B cell (primary cell): Measurements from ENCODE around the gene SHC2. TPM values are rescaled to one million over a fixed set of nuclear protein-coding genes. Genes with fewer than 3 reads are reported as not detected.
A peak's percentile ranks its signal among the peaks of the same experiment; 100 is the strongest.

Experiments
- ATAC-seq: fragments of 200-7000 bp; cut with Tn5 transposase; one replicate; pipeline ENCODE4 v1.10.0; 2021; ENCODE audit warnings: low read depth, mild to moderate bottlenecking, moderate number of reproducible peaks, moderate library complexity
- CTCF ChIA-PET: fragments of 350-600 bp; sonication (Branson Sonifier 250); formaldehyde crosslinking; loops from one replicate; lab custom pipeline; 2021; ENCODE audit warnings: antibody characterized with exemption, inconsistent platforms; lab: Charles Lee
- POLR2A ChIA-PET: fragments of 350-600 bp; sonication (Branson Sonifier 250); formaldehyde crosslinking; loops from one replicate; lab custom pipeline; 2021; ENCODE audit warnings: antibody characterized with exemption; lab: Charles Lee
- DNase-seq: peaks from one replicate; pipeline ENCODE4 v3.0.0; 2013
- H2AFZ ChIP-seq: 2 replicates; pipeline ENCODE4 v1.6.1; 2012; ENCODE audit warnings: mild to moderate bottlenecking, low read depth, low read length; ENCODE audit not compliant: insufficient read depth, poor library complexity, severe bottlenecking
- H3K27ac ChIP-seq, 2 donors: 1 replicate in 1 of 2; 2 replicates in 1 of 2; pipeline ENCODE4 v1.5.1; 2012 to 2013; ENCODE audit warnings: low read length in 2 of 2, mild to moderate bottlenecking in 2 of 2, moderate library complexity in 1 of 2
- H3K27me3 ChIP-seq, 4 experiments: fragments of 200-600 bp in 1 of 4; sonication (generic) in 1 of 4; replicated peaks in 1 of 4; 1 replicate in 2 of 4; 2 replicates in 2 of 4; pipeline versions ENCODE4 v1.6.1 to v1.7.0; 2013 to 2016; ENCODE audit warnings: low read length in 3 of 4, mild to moderate bottlenecking in 2 of 4, mixed read lengths in 1 of 4, moderate library complexity in 1 of 4; ENCODE audit not compliant: insufficient read depth in 4 of 4, control insufficient read depth in 3 of 4; ENCODE audit errors: control extremely low read depth in 1 of 4
- H3K36me3 ChIP-seq, 2 experiments: replicated peaks in 1 of 2; 1 replicate in 1 of 2; 2 replicates in 1 of 2; pipeline versions ENCODE4 v1.6.1 to v1.7.1; 2013; ENCODE audit warnings: low read length in 1 of 2; ENCODE audit not compliant: insufficient read depth in 2 of 2, control insufficient read depth in 1 of 2; ENCODE audit errors: control extremely low read depth in 1 of 2, extremely low read depth in 1 of 2
- H3K4me1 ChIP-seq, 2 donors: fragments of 200-600 bp in 1 of 2; sonication (generic) in 1 of 2; 1 replicate in 1 of 2; 2 replicates in 1 of 2; pipeline versions ENCODE4 v1.5.1 to v1.6.1; 2013 to 2017; ENCODE audit warnings: low read length in 2 of 2; ENCODE audit not compliant: control insufficient read depth in 2 of 2, insufficient read depth in 2 of 2
- H3K4me2 ChIP-seq: replicated peaks from 2 replicates; pipeline ENCODE3; 2012; ENCODE audit warnings: mild to moderate bottlenecking, low read depth, low read length; ENCODE audit not compliant: poor library complexity, severe bottlenecking
- H3K4me3 ChIP-seq, 5 experiments: fragments of 200-600 bp in 1 of 5; sonication (generic) in 1 of 5; 1 replicate in 3 of 5; 2 replicates in 2 of 5; pipeline versions ENCODE4 v1.5.1 to v1.7.0; 2011 to 2016; ENCODE audit warnings: low read length in 4 of 5, mild to moderate bottlenecking in 4 of 5, low read depth in 2 of 5, control low read depth in 1 of 5, moderate library complexity in 1 of 5; ENCODE audit not compliant: insufficient read depth in 1 of 5; ENCODE audit errors: control extremely low read depth in 1 of 5, extremely low read depth in 1 of 5
- H3K79me2 ChIP-seq: fragments of 200-600 bp; sonication (generic); one replicate; pipeline ENCODE4 v1.6.0; 2016; ENCODE audit warnings: low read length; ENCODE audit not compliant: control insufficient read depth, insufficient read depth
- H3K9ac ChIP-seq: fragments of 200-600 bp; sonication (generic); 2 replicates; pipeline ENCODE4 v1.6.1; 2017; ENCODE audit warnings: mild to moderate bottlenecking, low read length, moderate library complexity
- H3K9me3 ChIP-seq, 3 donors: one replicate each; pipeline versions ENCODE4 v1.6.1 to v1.7.1; 2013; ENCODE audit warnings: low read length in 2 of 3; ENCODE audit not compliant: control insufficient read depth in 2 of 3, insufficient read depth in 1 of 3; ENCODE audit errors: control extremely low read depth in 1 of 3
- H4K20me1 ChIP-seq: 2 replicates; pipeline ENCODE4 v1.6.0; 2012; ENCODE audit warnings: mild to moderate bottlenecking, low read length; ENCODE audit not compliant: insufficient read depth, control insufficient read depth, poor library complexity, severe bottlenecking
- H3K27ac Mint-ChIP-seq: one replicate; pipeline ENCODE4 v1.8.0; 2021; ENCODE audit warnings: mixed read lengths
- H3K27me3 Mint-ChIP-seq: one replicate; pipeline ENCODE4 v1.8.0; 2021; ENCODE audit warnings: mixed read lengths
- H3K4me1 Mint-ChIP-seq: one replicate; pipeline ENCODE4 v1.8.0; 2021; ENCODE audit warnings: mixed read lengths
- H3K4me3 Mint-ChIP-seq: one replicate; pipeline ENCODE4 v1.8.0; 2021; ENCODE audit warnings: mixed read lengths
- H3K9me3 Mint-ChIP-seq: one replicate; pipeline ENCODE4 v1.8.0; 2022; ENCODE audit warnings: mixed read lengths; ENCODE audit not compliant: insufficient read depth
- CTCF ChIP-seq: fragments of 200-600 bp; IDR thresholded peaks from one replicate; pipeline ENCODE4 v1.8.0; 2022; ENCODE audit warnings: antibody characterized with exemption, mild to moderate bottlenecking
- EZH2 ChIP-seq: IDR thresholded peaks from 2 replicates; pipeline ENCODE4 v1.6.1; 2012; ENCODE audit warnings: borderline replicate concordance, low read depth, mild to moderate bottlenecking, moderate library complexity, low read length; ENCODE audit not compliant: insufficient read depth, poor library complexity, severe bottlenecking
- WGBS: methylation state at CpG from one replicate; pipeline ENCODE4 v1.1.5; 2013; ENCODE audit warnings: missing lambda C conversion rate; ENCODE audit not compliant: insufficient coverage; 5-methylcytosine and 5-hydroxymethylcytosine counted together
- intact Hi-C: fragments of 100-400 bp; cut with micrococcal nuclease; formaldehyde crosslinking; loops from one replicate; pipeline ENCODE4 v1.10.0; 2022
- polyA plus RNA-seq: library from polyadenylated mRNA; depleted of rRNA; stranded (reverse); fragments of >200 nt; gene quantifications from 2 replicates; pipeline ENCODE4 v1.2.3, GENCODE V29; 2012
- total RNA-seq, 2 donors: library from RNA; stranded (reverse); fragments of 120-200 nt in 1 of 2; gene quantifications; 1 replicate in 1 of 2; 2 replicates in 1 of 2; pipeline versions ENCODE4 v1.2.3 to v1.2.4, GENCODE V29; 2013 to 2022

SHC2 gene
- total and polyA plus RNA-seq, 2 donors (not counting 1 experiment from before 2014, with no cell fraction given): 0.19 TPM; not detected in 1

GRCh38 chr19:407511-408440 is 53.1 kb downstream of the SHC2 start:
- intact Hi-C loops: no loop called here
- Mint-ChIP-seq H3K27ac (no peak overlapping the region), H3K4me1 (peaks cover 6% of the 10 kb centered on the region), H3K27me3 (peaks cover 25% of the 10 kb centered on the region), H3K4me3 (no peak overlapping the region), H3K9me3 (no peaks in the 10 kb centered on the region)
- TF ChIP-seq EZH2 (no peak), CTCF (no peak)
- Histone ChIP-seq H3K9me3 (peaks cover 0 to 14% (median 0%) of the 10 kb centered on the region in 3 donors), H3K27ac (no peak overlapping the region), H3K79me2 (no peaks in the 10 kb centered on the region), H3K4me1 (peaks cover 14 to 16% of the 10 kb centered on the region in 2 donors), H3K9ac (no peak overlapping the region), H3K36me3 (no peaks in the 10 kb centered on the region), H3K27me3 (peaks cover 0 to 40% (median 10%) of the 10 kb centered on the region in 4 experiments), H2AFZ (no peak overlapping the region), H3K4me3 (peak overlapping the region in 1 of 5 experiments; percentile 52), H3K4me2 (peak overlapping the region; percentile 79), H4K20me1 (no peaks in the 10 kb centered on the region)
- DNase-seq: no peak
- no peak for ATAC-seq
- CTCF ChIA-PET: no interaction called here
- POLR2A ChIA-PET: no interaction called here
- 79% methylated on average over 64 of the region's 70 CpGs for WGBS

- no peak overlapping the region for H3K27ac Mint-ChIP-seq
- intact Hi-C loops: no loop called here
- Histone ChIP-seq H3K79me2 (no peaks in the 10 kb centered on the region), H3K4me1 (peaks cover 14 to 16% of the 10 kb centered on the region in 2 donors), H3K4me2 (no peak overlapping the region), H4K20me1 (no peaks in the 10 kb centered on the region), H2AFZ (no peak overlapping the region), H3K4me3 (no peak overlapping the region), H3K27ac (no peak overlapping the region), H3K9me3 (peaks cover 0 to 21% (median 0%) of the 10 kb centered on the region in 3 donors), H3K36me3 (no peaks in the 10 kb centered on the region), H3K27me3 (peaks cover 0 to 42% (median 10%) of the 10 kb centered on the region in 4 experiments), H3K9ac (no peak overlapping the region)
- ATAC-seq (no peak), DNase-seq (no peak)
- H3K9me3 Mint-ChIP-seq: no peaks in the 10 kb centered on the region
- WGBS: 91% methylated on average over 48 of the region's 48 CpGs
- CTCF ChIA-PET: no interaction called here
- H3K4me3 Mint-ChIP-seq: no peak overlapping the region
- peaks cover 6% of the 10 kb centered on the region for H3K4me1 Mint-ChIP-seq
- H3K27me3 Mint-ChIP-seq: peaks cover 25% of the 10 kb centered on the region
- TF ChIP-seq CTCF: no peak
- no peak for TF ChIP-seq EZH2
- POLR2A ChIA-PET: no interaction called here
Measured at GRCh38 chr19:406971-407510, 53.8 kb downstream of the SHC2 start.
